ENCODE measurements around the gene BIVM.
A peak's percentile ranks its signal among the peaks of the same experiment; 100 is the strongest.

BIVM gene

GRCh38 chr13:102773441-102774213 is 25.3 kb upstream of the BIVM start, which contains the start of gene TEX30:
TEX30 (minus strand) TSS chr13:102773786; CDS start chr13:102770026, 3,760 bp downstream.
- H3K36me3 Mint-ChIP-seq (ENCODE audit: low read depth), result no peaks in the 10 kb centered on the region
- H3K4me1 Mint-ChIP-seq, result peaks cover 18% of the 10 kb centered on the region
- peak within 1 kb of the TSS; percentile 80 to 88 (median 84) for H3K27ac Mint-ChIP-seq
- H3K9me3 Mint-ChIP-seq, result no peaks in the 10 kb centered on the region
- H3K4me3 Mint-ChIP-seq, result peak within 1 kb of the TSS; percentile 85 to 97 (median 96)
- no peak for TF ChIP-seq CTCF (IDR thresholded peaks at IDR 0.05; ENCODE audit: unreplicated experiment in 3 of 3)
- peaks cover 3% of the 10 kb centered on the region for H3K27me3 Mint-ChIP-seq (ENCODE audit: low read depth)

- Mint-ChIP-seq H3K4me1 (peaks cover 18% of the 10 kb centered on the region), H3K27me3 (ENCODE audit: low read depth) (peaks cover 3% of the 10 kb centered on the region), H3K4me3 (peak overlapping the region; percentile 85 to 96 (median 90)), H3K9me3 (no peaks in the 10 kb centered on the region), H3K27ac (peak overlapping the region; percentile 66 to 88 (median 84)), H3K36me3 (ENCODE audit: low read depth) (no peaks in the 10 kb centered on the region)
- TF ChIP-seq CTCF (IDR thresholded peaks at IDR 0.05; ENCODE audit: unreplicated experiment in 3 of 3), result no peak
These were observed 24.7 kb upstream of the BIVM start for GRCh38 chr13:102774214-102774568.

GRCh38 chr13:102774591-102775520 is 24.1 kb upstream of the BIVM start:
- H3K27ac Mint-ChIP-seq, result peak overlapping the region; percentile 47 to 84 (median 80)
- H3K9me3 Mint-ChIP-seq, result no peaks in the 10 kb centered on the region
- peaks cover 4% of the 10 kb centered on the region for H3K36me3 Mint-ChIP-seq (ENCODE audit: low read depth)
- peak overlapping the region; percentile 85 to 96 (median 90) for H3K4me3 Mint-ChIP-seq
- TF ChIP-seq CTCF (IDR thresholded peaks at IDR 0.05; ENCODE audit: unreplicated experiment in 3 of 3), result no peak
- peaks cover 3% of the 10 kb centered on the region for H3K27me3 Mint-ChIP-seq (ENCODE audit: low read depth)
- H3K4me1 Mint-ChIP-seq, result peaks cover 16% of the 10 kb centered on the region

- H3K4me1 Mint-ChIP-seq, result peaks cover 12% of the 10 kb centered on the region
- peak overlapping the region in 1 of 3 experiments; percentile 3 for H3K4me3 Mint-ChIP-seq
- H3K27ac Mint-ChIP-seq, result no peak overlapping the region
- H3K36me3 Mint-ChIP-seq (ENCODE audit: low read depth), result peaks cover 12% of the 10 kb centered on the region
- peaks cover 3% of the 10 kb centered on the region for H3K27me3 Mint-ChIP-seq (ENCODE audit: low read depth)
- peaks cover 5% of the 10 kb centered on the region for H3K9me3 Mint-ChIP-seq
- no peak for TF ChIP-seq CTCF (IDR thresholded peaks at IDR 0.05; ENCODE audit: unreplicated experiment in 3 of 3)
These were observed 22.6 kb upstream of the BIVM start for GRCh38 chr13:102776271-102776670.

- no peak overlapping the region for H3K27ac Mint-ChIP-seq
These were observed 21.2 kb upstream of the BIVM start for GRCh38 chr13:102777736-102778135.

More at GRCh38 chr13:102777736-102778135, 21.2 kb upstream of the BIVM start:
- peaks cover 7% of the 10 kb centered on the region for H3K9me3 Mint-ChIP-seq
- H3K27me3 Mint-ChIP-seq (ENCODE audit: low read depth), result peaks cover 3% of the 10 kb centered on the region
- H3K36me3 Mint-ChIP-seq (ENCODE audit: low read depth), result peaks cover 26% of the 10 kb centered on the region
- peaks cover 7% of the 10 kb centered on the region for H3K4me1 Mint-ChIP-seq
- H3K4me3 Mint-ChIP-seq, result no peak overlapping the region
- no peak for TF ChIP-seq CTCF (IDR thresholded peaks at IDR 0.05; ENCODE audit: unreplicated experiment in 3 of 3)

Data from nephron (organoid).